Measurements from ENCODE around the gene TSPAN18.

The TSPAN18 gene

DNA sequence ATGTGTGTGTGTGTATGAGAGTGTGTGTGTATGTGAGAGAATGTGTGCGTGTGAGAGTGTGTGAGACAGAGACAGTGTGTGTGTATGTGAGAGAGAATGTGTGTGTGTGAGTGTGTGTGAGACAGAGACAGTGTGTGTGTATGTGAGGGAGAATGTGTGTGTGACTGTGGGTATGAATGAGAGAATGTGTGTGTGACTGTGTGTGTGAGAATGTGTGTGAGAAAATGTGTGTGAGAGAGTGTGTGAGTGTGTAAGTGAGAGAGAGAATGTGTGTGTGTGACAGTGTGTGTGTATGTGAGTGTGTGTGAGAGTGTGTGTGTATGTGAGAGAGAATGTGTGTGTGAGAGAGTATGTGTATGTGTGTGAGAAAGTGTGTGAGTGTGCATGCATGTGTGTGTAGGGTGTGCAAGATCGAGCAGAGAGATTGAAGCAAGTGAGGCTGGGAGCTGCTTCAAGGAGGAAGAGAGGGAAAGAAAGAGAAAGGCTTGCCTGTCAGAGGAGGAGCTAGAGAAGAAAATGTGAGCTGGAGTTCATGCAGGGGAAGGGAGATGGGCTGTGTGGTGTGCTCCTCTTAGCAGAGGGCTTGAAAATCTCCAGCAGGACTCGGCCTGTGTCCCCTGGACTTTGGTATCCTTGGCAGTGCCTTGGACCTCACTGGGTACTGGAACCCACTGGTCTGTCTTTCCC lies 251.7 kb downstream of the TSPAN18 start:
- H3K4me3 ChIP-seq (ENCODE audit: low read length) = no peak overlapping the region
- H3K4me2 ChIP-seq (ENCODE audit: low read depth, low read length) = no peak overlapping the region
- no peaks in the 10 kb centered on the region for H3K9me2 ChIP-seq (replicated peaks; ENCODE audit: insufficient read depth, low read length)
- H2AFZ ChIP-seq (ENCODE audit: low read length) = no peak overlapping the region
- H3K9me3 ChIP-seq (replicated peaks; ENCODE audit: insufficient read depth, low read length) = no peaks in the 10 kb centered on the region
- H3K4me1 ChIP-seq (ENCODE audit: low read length) = 0 out of 2 replicates have a peak, but pooled peaks cover 2% of the 10 kb centered on the region
- no peaks in the 10 kb centered on the region for H3F3A ChIP-seq (ENCODE audit: insufficient read depth, low read length)
- no peaks in the 10 kb centered on the region for H4K20me1 ChIP-seq (ENCODE audit: insufficient read depth, low read length)
- DNase-seq = no peak
- H3K36me3 ChIP-seq (replicated peaks; ENCODE audit: insufficient read depth, low read length) = no peaks in the 10 kb centered on the region
- no peaks in the 10 kb centered on the region for H3K79me2 ChIP-seq (ENCODE audit: low read length)
- TF ChIP-seq EZH2phosphoT487 (IDR thresholded peaks at IDR 0.05; ENCODE audit: low read length) (no peak), EZH2 (optimal IDR thresholded peaks at IDR 0.05; ENCODE audit: low read depth, low read length) (no peak), CTCF (IDR thresholded peaks at IDR 0.05; ENCODE audit: low read length) (no peak)
- H3K27ac ChIP-seq (ENCODE audit: low read length) = no peak overlapping the region
- no peak overlapping the region for H3K9ac ChIP-seq (ENCODE audit: low read length)
- H3K27me3 ChIP-seq (replicated peaks; ENCODE audit: insufficient read depth, low read length) = no peaks in the 10 kb centered on the region

GRCh38 chr11:44978961-44979331 lies 252.2 kb downstream of the TSPAN18 start:
- Histone ChIP-seq H3K4me3 (ENCODE audit: low read length) (no peak overlapping the region), H3K4me2 (ENCODE audit: low read depth, low read length) (no peak overlapping the region), H3K4me1 (ENCODE audit: low read length) (0 out of 2 replicates have a peak, but pooled peaks cover 2% of the 10 kb centered on the region), H3K27ac (ENCODE audit: low read length) (no peak overlapping the region), H4K20me1 (ENCODE audit: insufficient read depth, low read length) (no peaks in the 10 kb centered on the region), H2AFZ (ENCODE audit: low read length) (no peak overlapping the region), H3K9me3 (replicated peaks; ENCODE audit: insufficient read depth, low read length) (no peaks in the 10 kb centered on the region), H3K9ac (ENCODE audit: low read length) (no peak overlapping the region), H3K79me2 (ENCODE audit: low read length) (no peaks in the 10 kb centered on the region), H3K36me3 (replicated peaks; ENCODE audit: insufficient read depth, low read length) (no peaks in the 10 kb centered on the region), H3F3A (ENCODE audit: insufficient read depth, low read length) (no peaks in the 10 kb centered on the region), H3K9me2 (replicated peaks; ENCODE audit: insufficient read depth, low read length) (no peaks in the 10 kb centered on the region), H3K27me3 (replicated peaks; ENCODE audit: insufficient read depth, low read length) (no peaks in the 10 kb centered on the region)
- DNase-seq = no peak
- TF ChIP-seq EZH2phosphoT487 (IDR thresholded peaks at IDR 0.05; ENCODE audit: low read length) (no peak), CTCF (IDR thresholded peaks at IDR 0.05; ENCODE audit: low read length) (no peak), EZH2 (optimal IDR thresholded peaks at IDR 0.05; ENCODE audit: low read depth, low read length) (no peak)

- no peak overlapping the region for H3K4me2 ChIP-seq (ENCODE audit: low read depth, low read length)
- no peak overlapping the region for H2AFZ ChIP-seq (ENCODE audit: low read length)
- no peaks in the 10 kb centered on the region for H3K9me2 ChIP-seq (replicated peaks; ENCODE audit: insufficient read depth, low read length)
- no peaks in the 10 kb centered on the region for H3K79me2 ChIP-seq (ENCODE audit: low read length)
- no peak for TF ChIP-seq EZH2phosphoT487 (IDR thresholded peaks at IDR 0.05; ENCODE audit: low read length)
- no peak for TF ChIP-seq CTCF (IDR thresholded peaks at IDR 0.05; ENCODE audit: low read length)
- TF ChIP-seq EZH2 (optimal IDR thresholded peaks at IDR 0.05; ENCODE audit: low read depth, low read length) = no peak
- no peak overlapping the region for H3K27ac ChIP-seq (ENCODE audit: low read length)
- H3K4me1 ChIP-seq (ENCODE audit: low read length) = 0 out of 2 replicates have a peak, but pooled peaks cover 2% of the 10 kb centered on the region
- no peak for DNase-seq
- no peaks in the 10 kb centered on the region for H3K9me3 ChIP-seq (replicated peaks; ENCODE audit: insufficient read depth, low read length)
- no peaks in the 10 kb centered on the region for H4K20me1 ChIP-seq (ENCODE audit: insufficient read depth, low read length)
- no peaks in the 10 kb centered on the region for H3F3A ChIP-seq (ENCODE audit: insufficient read depth, low read length)
- H3K27me3 ChIP-seq (replicated peaks; ENCODE audit: insufficient read depth, low read length) = no peaks in the 10 kb centered on the region
- H3K4me3 ChIP-seq (ENCODE audit: low read length) = no peak overlapping the region
- H3K9ac ChIP-seq (ENCODE audit: low read length) = no peak overlapping the region
- no peaks in the 10 kb centered on the region for H3K36me3 ChIP-seq (replicated peaks; ENCODE audit: insufficient read depth, low read length)
Observed at GRCh38 chr11:44979543-44980399, 253.0 kb downstream of the TSPAN18 start.
